Measurements from ENCODE around the gene DNAJC10. TPM values are rescaled to one million over a fixed set of nuclear protein-coding genes. Genes with fewer than 3 reads are reported as not detected.

The DNAJC10 gene
- total RNA-seq, 2 donors from 2014 or later: 72.0 to 75.6 TPM

DNA sequence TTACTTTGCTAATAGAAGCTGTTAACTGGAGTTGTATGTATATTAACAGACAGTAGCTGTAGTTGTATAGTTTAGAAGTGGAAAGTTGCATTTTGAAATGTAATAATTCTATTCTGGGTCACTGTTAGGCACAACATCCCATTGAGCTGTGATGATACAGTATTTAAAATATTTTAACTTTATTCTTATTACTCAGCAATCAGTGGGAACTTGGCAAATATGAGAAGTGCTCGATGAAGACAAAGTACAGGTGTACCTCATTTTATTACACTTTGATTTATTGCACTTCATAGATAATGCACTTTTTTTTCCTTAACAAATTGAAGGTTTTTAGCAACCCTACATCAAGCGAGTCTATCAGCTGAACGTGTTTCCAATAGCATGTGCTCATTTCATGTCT is 8.6 kb downstream of the DNAJC10 start:
- TF ChIP-seq, protein P1, sequence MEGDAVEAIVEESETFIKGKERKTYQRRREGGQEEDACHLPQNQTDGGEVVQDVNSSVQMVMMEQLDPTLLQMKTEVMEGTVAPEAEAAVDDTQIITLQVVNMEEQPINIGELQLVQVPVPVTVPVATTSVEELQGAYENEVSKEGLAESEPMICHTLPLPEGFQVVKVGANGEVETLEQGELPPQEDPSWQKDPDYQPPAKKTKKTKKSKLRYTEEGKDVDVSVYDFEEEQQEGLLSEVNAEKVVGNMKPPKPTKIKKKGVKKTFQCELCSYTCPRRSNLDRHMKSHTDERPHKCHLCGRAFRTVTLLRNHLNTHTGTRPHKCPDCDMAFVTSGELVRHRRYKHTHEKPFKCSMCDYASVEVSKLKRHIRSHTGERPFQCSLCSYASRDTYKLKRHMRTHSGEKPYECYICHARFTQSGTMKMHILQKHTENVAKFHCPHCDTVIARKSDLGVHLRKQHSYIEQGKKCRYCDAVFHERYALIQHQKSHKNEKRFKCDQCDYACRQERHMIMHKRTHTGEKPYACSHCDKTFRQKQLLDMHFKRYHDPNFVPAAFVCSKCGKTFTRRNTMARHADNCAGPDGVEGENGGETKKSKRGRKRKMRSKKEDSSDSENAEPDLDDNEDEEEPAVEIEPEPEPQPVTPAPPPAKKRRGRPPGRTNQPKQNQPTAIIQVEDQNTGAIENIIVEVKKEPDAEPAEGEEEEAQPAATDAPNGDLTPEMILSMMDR (IDR thresholded peaks at IDR 0.05): no peak
- no peaks in the 10 kb centered on the region for H3K9me3 ChIP-seq
- no peak for ATAC-seq (ENCODE audit: insufficient number of reproducible peaks, low FRiP score, low read depth)
- H3K36me3 ChIP-seq: peaks cover 9% of the 10 kb centered on the region
- no peak for DNase-seq (ENCODE audit: low spot score)
- no peak overlapping the region for H3K27ac ChIP-seq
- H3K4me3 ChIP-seq: no peak overlapping the region
- H3K27me3 ChIP-seq (replicated peaks; ENCODE audit: insufficient read depth): no peaks in the 10 kb centered on the region
- H3K4me1 ChIP-seq (ENCODE audit: control insufficient read depth in 1 of 2, low read depth in 2 of 2): no peaks in the 10 kb centered on the region

DNA sequence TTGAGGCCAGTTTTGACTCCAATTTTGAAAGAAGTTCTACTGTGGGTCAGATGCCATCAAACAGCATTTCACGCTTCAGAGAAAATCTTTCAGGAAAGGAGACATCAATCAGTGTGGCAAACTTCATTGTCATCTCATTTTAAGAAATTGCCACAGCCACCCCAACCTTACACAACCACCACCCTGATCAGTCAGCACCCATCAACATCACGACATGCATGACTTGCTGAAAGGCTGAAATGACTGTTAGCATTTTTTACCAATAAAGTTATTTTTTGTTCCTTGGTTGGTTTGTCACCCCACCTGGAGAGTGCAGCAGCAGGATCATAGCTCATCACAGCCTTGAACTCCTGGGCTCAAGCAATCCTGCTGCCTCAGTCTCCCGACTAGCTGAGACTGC is 10.4 kb downstream of the DNAJC10 start:
- H3K36me3 ChIP-seq: peaks cover 13% of the 10 kb centered on the region

DNA sequence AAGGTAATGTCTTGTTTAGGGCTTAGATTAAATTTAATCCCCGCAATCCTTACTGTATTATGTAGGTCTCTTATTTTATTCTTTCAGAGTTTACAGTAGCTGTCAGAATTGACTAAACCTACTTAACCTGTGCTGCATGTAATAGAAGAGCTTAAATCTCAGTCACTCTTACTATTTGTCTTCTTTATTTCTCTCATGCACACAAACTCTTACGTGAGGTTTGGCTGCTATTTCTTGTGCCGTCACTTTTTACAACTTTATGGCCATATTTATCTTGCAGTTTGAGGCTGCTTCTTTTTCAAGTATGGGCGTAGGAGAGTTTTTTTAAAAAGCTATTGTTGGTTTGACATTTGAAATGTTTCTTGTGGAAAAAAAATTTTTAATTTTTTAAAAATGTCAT is 12.0 kb downstream of the DNAJC10 start:
- no peaks in the 10 kb centered on the region for H3K27me3 ChIP-seq (replicated peaks; ENCODE audit: insufficient read depth)
- DNase-seq (ENCODE audit: low spot score): no peak
- H3K4me1 ChIP-seq (ENCODE audit: control insufficient read depth in 1 of 2, low read depth in 2 of 2): no peaks in the 10 kb centered on the region
- TF ChIP-seq, protein P1 (IDR thresholded peaks at IDR 0.05): no peak
- no peak overlapping the region for H3K4me3 ChIP-seq
- no peaks in the 10 kb centered on the region for H3K9me3 ChIP-seq
- no peak for ATAC-seq (ENCODE audit: insufficient number of reproducible peaks, low FRiP score, low read depth)
- no peak overlapping the region for H3K27ac ChIP-seq
- peaks cover 15% of the 10 kb centered on the region for H3K36me3 ChIP-seq

More for the DNA sequence above, 10.4 kb downstream of the DNAJC10 start:
- Histone ChIP-seq H3K4me1 (ENCODE audit: control insufficient read depth in 1 of 2, low read depth in 2 of 2) (no peaks in the 10 kb centered on the region), H3K27me3 (replicated peaks; ENCODE audit: insufficient read depth) (no peaks in the 10 kb centered on the region), H3K4me3 (no peak overlapping the region), H3K27ac (no peak overlapping the region), H3K9me3 (no peaks in the 10 kb centered on the region)
- ATAC-seq (ENCODE audit: insufficient number of reproducible peaks, low FRiP score, low read depth) (no peak), DNase-seq (ENCODE audit: low spot score) (no peak)
- TF ChIP-seq, protein P1 (IDR thresholded peaks at IDR 0.05): no peak

GRCh38 chr2:182729710-182730339 is 13.8 kb downstream of the DNAJC10 start:
- DNase-seq (ENCODE audit: low spot score) (no peak), ATAC-seq (ENCODE audit: insufficient number of reproducible peaks, low FRiP score, low read depth) (no peak)
- H3K27ac ChIP-seq: no peak overlapping the region
- peaks cover 12% of the 10 kb centered on the region for H3K36me3 ChIP-seq
- H3K27me3 ChIP-seq (replicated peaks; ENCODE audit: insufficient read depth): no peaks in the 10 kb centered on the region
- H3K4me1 ChIP-seq (ENCODE audit: control insufficient read depth in 1 of 2, low read depth in 2 of 2): no peaks in the 10 kb centered on the region
- H3K9me3 ChIP-seq: no peaks in the 10 kb centered on the region
- TF ChIP-seq, protein P1 (IDR thresholded peaks at IDR 0.05): no peak
- H3K4me3 ChIP-seq: no peak overlapping the region

GRCh38 chr2:182730486-182730885 is 14.4 kb downstream of the DNAJC10 start:
- Histone ChIP-seq H3K27me3 (replicated peaks; ENCODE audit: insufficient read depth) (no peaks in the 10 kb centered on the region), H3K36me3 (peaks cover 10% of the 10 kb centered on the region), H3K9me3 (no peaks in the 10 kb centered on the region), H3K4me3 (no peak overlapping the region), H3K4me1 (ENCODE audit: control insufficient read depth in 1 of 2, low read depth in 2 of 2) (no peaks in the 10 kb centered on the region), H3K27ac (no peak overlapping the region)
- no peak for ATAC-seq (ENCODE audit: insufficient number of reproducible peaks, low FRiP score, low read depth)
- DNase-seq (ENCODE audit: low spot score): no peak
- TF ChIP-seq, protein P1 (IDR thresholded peaks at IDR 0.05): no peak

Data from thoracic aorta (tissue), 2 donors.